ENCODE results near the gene RHOB.
"Not testable (repeated sequence)": the region's sequence is repeated elsewhere in the genome, so short reads cannot be mapped to it uniquely, and the experiment has no call there.

Gene RHOB

GRCh38 chr2:20476950-20477349 lies 30.1 kb downstream of the RHOB start:
- DNase-seq = no peak

- DNase-seq = no peak
Measured at GRCh38 chr2:20478961-20479360, 32.1 kb downstream of the RHOB start.

- no peak for DNase-seq
Measured at GRCh38 chr2:20479835-20480234, 33.0 kb downstream of the RHOB start.

GRCh38 chr2:20480913-20481312 lies 34.0 kb downstream of the RHOB start:
- DNase-seq = no peak

GRCh38 chr2:20481798-20482405 lies 35.0 kb downstream of the RHOB start:
- DNase-seq = no peak

GRCh38 chr2:20482725-20483124 lies 35.9 kb downstream of the RHOB start:
- DNase-seq = no peak

- DNase-seq = no peak
Measured at GRCh38 chr2:20483194-20483895, 36.5 kb downstream of the RHOB start.

GRCh38 chr2:20484034-20484617 lies 37.3 kb downstream of the RHOB start:
- DNase-seq = no peak

- no peak for DNase-seq
Measured at GRCh38 chr2:20484810-20485611, 38.1 kb downstream of the RHOB start.

GRCh38 chr2:20485612-20486388 lies 38.9 kb downstream of the RHOB start:
- no peak for DNase-seq

GRCh38 chr2:20486571-20486970 lies 39.7 kb downstream of the RHOB start:
- DNase-seq = no peak

GRCh38 chr2:20487030-20487391 lies 40.1 kb downstream of the RHOB start:
- no peak for DNase-seq

- no peak for DNase-seq
Measured at GRCh38 chr2:20487392-20488174, 40.7 kb downstream of the RHOB start.

- no peak for DNase-seq
Measured at GRCh38 chr2:20488201-20488641, 41.3 kb downstream of the RHOB start.

GRCh38 chr2:20488782-20489181 lies 41.9 kb downstream of the RHOB start:
- DNase-seq = no peak

- no peak for DNase-seq
Measured at GRCh38 chr2:20490300-20491181, 43.7 kb downstream of the RHOB start.

GRCh38 chr2:20491739-20492531 lies 45.1 kb downstream of the RHOB start:
- DNase-seq = no peak

GRCh38 chr2:20493095-20493494 lies 46.2 kb downstream of the RHOB start:
- DNase-seq = not testable (repeated sequence)

GRCh38 chr2:20494241-20494640 lies 47.4 kb downstream of the RHOB start:
- no peak for DNase-seq

All from NCI-H748 treated with DMSO at 0.1 percent for 48 hours (cell line).